GM13977 (cell line): ENCODE data around the gene PLD1.
"Not testable (repeated sequence)": the region's sequence is repeated elsewhere in the genome, so short reads cannot be mapped to it uniquely, and the experiment has no call there.

Experiments used
- DNase-seq: peaks from one replicate; pipeline ENCODE4 v3.0.0; 2012; ENCODE audit warnings: low spot score
- CTCF ChIP-seq: IDR thresholded peaks from 2 replicates; pipeline ENCODE4 v1.5.1; 2012; ENCODE audit warnings: mild to moderate bottlenecking, control low read depth; ENCODE audit not compliant: insufficient read depth; ENCODE audit errors: extremely low read depth, missing control alignments
- in situ Hi-C: fragments of 300-500 bp; cut with MboI; formaldehyde crosslinking; loops from one replicate; pipeline ENCODE4 v1.12.0; 2022; ENCODE audit warnings: low sequenced_read_pairs, low pct_unique_long_range_greater_than_20kb, mixed read lengths, inconsistent platforms; ENCODE audit not compliant: unreplicated experiment

PLD1 gene

GRCh38 chr3:171564748-171565480 is 245.4 kb downstream of the PLD1 start:
- DNase-seq = no peak
- no peak for TF ChIP-seq CTCF
- in situ Hi-C loops = loop anchor here (10.0 kb wide), 1 partner anchor 410 kb away; no protein-coding TSS in a partner anchor

GRCh38 chr3:171563298-171563697 is 247.0 kb downstream of the PLD1 start:
- no peak for DNase-seq
- in situ Hi-C loops = loop anchor here (10.0 kb wide), 1 partner anchor 408 kb away; no protein-coding TSS in a partner anchor
- TF ChIP-seq CTCF = no peak

GRCh38 chr3:171562459-171562858 is 247.8 kb downstream of the PLD1 start:
- in situ Hi-C loops = loop anchor here (10.0 kb wide), 1 partner anchor 408 kb away; no protein-coding TSS in a partner anchor
- DNase-seq = not testable (repeated sequence)

GRCh38 chr3:171561596-171562323 is 248.5 kb downstream of the PLD1 start:
- peak; percentile 28 for DNase-seq
- no peak for TF ChIP-seq CTCF
- in situ Hi-C loops = loop anchor here (10.0 kb wide), 1 partner anchor 407 kb away; no protein-coding TSS in a partner anchor

- DNase-seq = no peak
- TF ChIP-seq CTCF = no peak
- in situ Hi-C loops = no loop called here
These were observed 250.7 kb downstream of the PLD1 start for GRCh38 chr3:171559586-171559985.

- in situ Hi-C loops = no loop called here
- DNase-seq = no peak
- TF ChIP-seq CTCF = no peak
These were observed 252.0 kb downstream of the PLD1 start for GRCh38 chr3:171558188-171558696.

- in situ Hi-C loops = no loop called here
These were observed 253.1 kb downstream of the PLD1 start for GRCh38 chr3:171557173-171557572.

More at GRCh38 chr3:171557173-171557572, 253.1 kb downstream of the PLD1 start:
- no peak for DNase-seq
- TF ChIP-seq CTCF = no peak
